SU-DHL-6 (cell line): ENCODE data around the gene TAF11L5.
"Not testable (repeated sequence)": the region's sequence is repeated elsewhere in the genome, so short reads cannot be mapped to it uniquely, and the experiment has no call there.

Experiments
- H2AFZ ChIP-seq: fragments of 200-600 bp; sonication (generic); 2 replicates; pipeline ENCODE4 v1.6.1; 2014; ENCODE audit warnings: low read depth, mild to moderate bottlenecking, moderate library complexity, mixed read lengths, antibody characterized with exemption, low read length; ENCODE audit not compliant: severe bottlenecking
- H3F3A ChIP-seq: fragments of 200-600 bp; shearing (Covaris generic); 2 replicates; pipeline ENCODE4 v1.6.0; 2016; ENCODE audit warnings: antibody characterized with exemption, mild to moderate bottlenecking; ENCODE audit not compliant: insufficient read depth
- H3K27ac ChIP-seq: fragments of 200-600 bp; sonication (generic); 2 replicates; pipeline ENCODE4 v1.5.1; 2016; ENCODE audit warnings: low read depth, mild to moderate bottlenecking, low read length, moderate library complexity, mixed read lengths
- H3K27me3 ChIP-seq: fragments of 200-600 bp; sonication (generic), shearing (Covaris generic); 2 replicates; pipeline ENCODE4 v1.6.0; 2014; ENCODE audit warnings: mild to moderate bottlenecking, low read length
- H3K36me3 ChIP-seq: fragments of 200-600 bp; sonication (generic); 2 replicates; pipeline ENCODE4 v1.6.1; 2014; ENCODE audit warnings: mild to moderate bottlenecking, low read length, mixed read lengths
- H3K4me2 ChIP-seq: fragments of 300-600, 200-600 bp; shearing (Covaris generic), sonication (generic); 2 replicates; pipeline ENCODE4 v1.6.0; 2014; ENCODE audit warnings: low read length, low read depth, mild to moderate bottlenecking; ENCODE audit not compliant: poor library complexity, severe bottlenecking
- H3K4me3 ChIP-seq: fragments of 200-600 bp; sonication (generic); 2 replicates; pipeline ENCODE4 v1.5.1; 2014; ENCODE audit warnings: antibody characterized with exemption, low read length, mild to moderate bottlenecking, mixed read lengths; ENCODE audit not compliant: insufficient read depth, poor library complexity, severe bottlenecking
- H3K79me2 ChIP-seq: fragments of 200-600 bp; sonication (generic); 2 replicates; pipeline ENCODE4 v1.6.1; 2014; ENCODE audit warnings: mild to moderate bottlenecking, low read length, moderate library complexity; ENCODE audit not compliant: insufficient read depth
- H3K9ac ChIP-seq: fragments of 200-600 bp; sonication (generic); 2 replicates; pipeline ENCODE4 v1.7.0; 2014; ENCODE audit warnings: mild to moderate bottlenecking, low read length
- H3K9me2 ChIP-seq: fragments of 200-600 bp; sonication (generic); replicated peaks from 2 replicates; pipeline ENCODE4 v1.6.1; 2014; ENCODE audit warnings: low read length; ENCODE audit not compliant: insufficient read depth
- H3K9me3 ChIP-seq: fragments of 200-600 bp; sonication (generic); 2 replicates; pipeline ENCODE4 v1.6.1; 2014; ENCODE audit warnings: low read length, mixed read lengths; ENCODE audit not compliant: insufficient read depth
- H4K20me1 ChIP-seq: fragments of 200-600 bp; sonication (generic); 2 replicates; pipeline ENCODE4 v1.6.1; 2014; ENCODE audit warnings: low read depth, mild to moderate bottlenecking, antibody characterized with exemption, low read length, moderate library complexity, mixed read lengths
- CTCF ChIP-seq: fragments of 200-600 bp; sonication (generic); IDR thresholded peaks from one replicate; pipeline ENCODE4 v1.5.1; 2017; ENCODE audit warnings: antibody characterized with exemption, mild to moderate bottlenecking, low read length, moderate library complexity; ENCODE audit not compliant: insufficient read depth, poor library complexity, severe bottlenecking
- EZH2phosphoT487 ChIP-seq: fragments of 200-600 bp; sonication (generic), shearing (Covaris generic); conservative IDR thresholded peaks from 2 replicates; pipeline ENCODE4 v1.6.1; 2018; ENCODE audit warnings: mild to moderate bottlenecking, antibody characterized with exemption, low read length, moderate library complexity, mixed read lengths

Gene TAF11L5

GRCh38 chr5:17482790-17483189 is 42.2 kb upstream of the TAF11L5 start:
- H3K4me2 ChIP-seq: no peak overlapping the region
- H3K36me3 ChIP-seq: no peaks in the 10 kb centered on the region
- no peak overlapping the region for H2AFZ ChIP-seq
- H3F3A ChIP-seq: no peaks in the 10 kb centered on the region
- H3K79me2 ChIP-seq: no peaks in the 10 kb centered on the region
- no peaks in the 10 kb centered on the region for H3K27me3 ChIP-seq
- H3K9ac ChIP-seq: no peak overlapping the region
- TF ChIP-seq EZH2phosphoT487 (no peak), CTCF (no peak)
- no peaks in the 10 kb centered on the region for H3K9me3 ChIP-seq
- no peak overlapping the region for H3K27ac ChIP-seq
- H3K9me2 ChIP-seq: no peaks in the 10 kb centered on the region
- H3K4me3 ChIP-seq: no peak overlapping the region
- no peaks in the 10 kb centered on the region for H4K20me1 ChIP-seq

GRCh38 chr5:17486464-17487173 is 38.4 kb upstream of the TAF11L5 start:
- not testable (repeated sequence) for H3K4me2 ChIP-seq, H3F3A ChIP-seq, H2AFZ ChIP-seq, H3K27ac ChIP-seq, H3K27me3 ChIP-seq, H3K9me2 ChIP-seq, H3K9me3 ChIP-seq, H3K36me3 ChIP-seq, H3K4me3 ChIP-seq, H3K9ac ChIP-seq, H4K20me1 ChIP-seq, H3K79me2 ChIP-seq

GRCh38 chr5:17487174-17487512 is 37.9 kb upstream of the TAF11L5 start:
- Histone ChIP-seq H3K27me3 (no peaks in the 10 kb centered on the region), H3K9ac (no peak overlapping the region), H3K79me2 (no peaks in the 10 kb centered on the region), H3K27ac (no peak overlapping the region), H3F3A (no peaks in the 10 kb centered on the region), H3K4me3 (no peak overlapping the region), H3K36me3 (no peaks in the 10 kb centered on the region), H3K9me3 (no peaks in the 10 kb centered on the region), H4K20me1 (no peaks in the 10 kb centered on the region), H3K4me2 (no peak overlapping the region), H3K9me2 (no peaks in the 10 kb centered on the region), H2AFZ (no peak overlapping the region)
- TF ChIP-seq EZH2phosphoT487: no peak
- TF ChIP-seq CTCF: no peak

- H3K4me2 ChIP-seq, H3K27ac ChIP-seq, H3K79me2 ChIP-seq, H3K27me3 ChIP-seq, H3K36me3 ChIP-seq, H3F3A ChIP-seq, H3K9ac ChIP-seq, H3K9me2 ChIP-seq, H3K9me3 ChIP-seq, H2AFZ ChIP-seq, H4K20me1 ChIP-seq, H3K4me3 ChIP-seq: not testable (repeated sequence)
These were observed 33.8 kb upstream of the TAF11L5 start for GRCh38 chr5:17491257-17491656.
